ENCODE results near the gene PPAT. TPM values are rescaled to one million over a fixed set of nuclear protein-coding genes. Genes with fewer than 3 reads are reported as not detected.

PPAT gene
- total RNA-seq, 3 donors from 2014 or later (not counting 1 experiment from before 2014, with no cell fraction given), result 4.3 to 8.9 (median 6.2) TPM

DNA sequence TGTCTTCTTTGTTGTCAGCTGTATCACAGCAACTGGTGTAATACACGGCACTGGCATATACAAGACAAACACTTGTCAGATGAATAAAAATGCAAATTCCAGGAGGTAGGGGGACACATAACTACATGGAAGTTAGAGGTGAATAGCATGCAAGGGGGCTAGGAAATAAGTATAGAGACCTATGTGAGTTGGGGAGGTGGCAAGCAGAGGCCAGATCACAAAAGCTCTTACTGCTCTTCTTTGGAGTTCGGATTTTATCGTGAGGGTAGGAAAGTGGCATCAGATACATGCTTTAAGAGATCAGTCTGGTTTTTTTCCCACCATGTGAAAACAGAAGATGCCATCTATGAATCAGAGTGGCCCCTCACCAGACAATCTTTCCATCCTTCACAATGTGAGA is 29.2 kb upstream of the PPAT start:
- H3K9me3 Mint-ChIP-seq, result no peaks in the 10 kb centered on the region
- Histone ChIP-seq H3K36me3 (ENCODE audit: control insufficient read depth, insufficient read depth, low read length) (peaks cover 20% of the 10 kb centered on the region), H3K27me3 (ENCODE audit: control insufficient read depth, insufficient read depth, low read length) (no peaks in the 10 kb centered on the region), H3K4me3 (ENCODE audit: low read length) (no peak overlapping the region), H3K4me1 (ENCODE audit: control insufficient read depth, insufficient read depth, low read length) (peaks cover 16% of the 10 kb centered on the region), H3K27ac (ENCODE audit: low read length) (no peak overlapping the region), H3K9me3 (ENCODE audit: control insufficient read depth, insufficient read depth, low read length) (no peaks in the 10 kb centered on the region)
- H3K27ac Mint-ChIP-seq, result peak overlapping the region in 1 of 2 donors; percentile 19
- WGBS (ENCODE audit: insufficient coverage), result 94% methylated on average over 3 of the region's 3 CpGs
- H3K4me3 Mint-ChIP-seq, result peak overlapping the region; percentile 29
- H3K4me1 Mint-ChIP-seq, result peaks cover 50 to 57% of the 10 kb centered on the region in 2 donors
- TF ChIP-seq, protein P1, sequence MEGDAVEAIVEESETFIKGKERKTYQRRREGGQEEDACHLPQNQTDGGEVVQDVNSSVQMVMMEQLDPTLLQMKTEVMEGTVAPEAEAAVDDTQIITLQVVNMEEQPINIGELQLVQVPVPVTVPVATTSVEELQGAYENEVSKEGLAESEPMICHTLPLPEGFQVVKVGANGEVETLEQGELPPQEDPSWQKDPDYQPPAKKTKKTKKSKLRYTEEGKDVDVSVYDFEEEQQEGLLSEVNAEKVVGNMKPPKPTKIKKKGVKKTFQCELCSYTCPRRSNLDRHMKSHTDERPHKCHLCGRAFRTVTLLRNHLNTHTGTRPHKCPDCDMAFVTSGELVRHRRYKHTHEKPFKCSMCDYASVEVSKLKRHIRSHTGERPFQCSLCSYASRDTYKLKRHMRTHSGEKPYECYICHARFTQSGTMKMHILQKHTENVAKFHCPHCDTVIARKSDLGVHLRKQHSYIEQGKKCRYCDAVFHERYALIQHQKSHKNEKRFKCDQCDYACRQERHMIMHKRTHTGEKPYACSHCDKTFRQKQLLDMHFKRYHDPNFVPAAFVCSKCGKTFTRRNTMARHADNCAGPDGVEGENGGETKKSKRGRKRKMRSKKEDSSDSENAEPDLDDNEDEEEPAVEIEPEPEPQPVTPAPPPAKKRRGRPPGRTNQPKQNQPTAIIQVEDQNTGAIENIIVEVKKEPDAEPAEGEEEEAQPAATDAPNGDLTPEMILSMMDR (IDR thresholded peaks at IDR 0.05), result no peak
- H3K36me3 Mint-ChIP-seq, result peaks cover 10% of the 10 kb centered on the region
- no peaks in the 10 kb centered on the region for H3K27me3 Mint-ChIP-seq (ENCODE audit: low read depth in 2 of 2)
- intact Hi-C loops (cut with micrococcal nuclease), result no loop called here
- DNase-seq (no peak), ATAC-seq (no peak)

GRCh38 chr4:56463711-56464110 is 28.3 kb upstream of the PPAT start:
- H3K4me3 Mint-ChIP-seq, result no peak overlapping the region
- no peaks in the 10 kb centered on the region for H3K9me3 Mint-ChIP-seq
- TF ChIP-seq, protein P1 (IDR thresholded peaks at IDR 0.05), result no peak
- WGBS (ENCODE audit: insufficient coverage), result 95% methylated on average over 5 of the region's 5 CpGs
- Histone ChIP-seq H3K4me1 (ENCODE audit: control insufficient read depth, insufficient read depth, low read length) (peaks cover 16% of the 10 kb centered on the region), H3K4me3 (ENCODE audit: low read length) (no peak overlapping the region), H3K9me3 (ENCODE audit: control insufficient read depth, insufficient read depth, low read length) (no peaks in the 10 kb centered on the region), H3K36me3 (ENCODE audit: control insufficient read depth, insufficient read depth, low read length) (peaks cover 21% of the 10 kb centered on the region), H3K27me3 (ENCODE audit: control insufficient read depth, insufficient read depth, low read length) (no peaks in the 10 kb centered on the region), H3K27ac (ENCODE audit: low read length) (no peak overlapping the region)
- peaks cover 41 to 50% of the 10 kb centered on the region in 2 donors for H3K4me1 Mint-ChIP-seq
- intact Hi-C loops (cut with micrococcal nuclease), result no loop called here
- H3K36me3 Mint-ChIP-seq, result peaks cover 10% of the 10 kb centered on the region
- DNase-seq (no peak), ATAC-seq (no peak)
- H3K27me3 Mint-ChIP-seq (ENCODE audit: low read depth in 2 of 2), result no peaks in the 10 kb centered on the region
- no peak overlapping the region for H3K27ac Mint-ChIP-seq

DNA sequence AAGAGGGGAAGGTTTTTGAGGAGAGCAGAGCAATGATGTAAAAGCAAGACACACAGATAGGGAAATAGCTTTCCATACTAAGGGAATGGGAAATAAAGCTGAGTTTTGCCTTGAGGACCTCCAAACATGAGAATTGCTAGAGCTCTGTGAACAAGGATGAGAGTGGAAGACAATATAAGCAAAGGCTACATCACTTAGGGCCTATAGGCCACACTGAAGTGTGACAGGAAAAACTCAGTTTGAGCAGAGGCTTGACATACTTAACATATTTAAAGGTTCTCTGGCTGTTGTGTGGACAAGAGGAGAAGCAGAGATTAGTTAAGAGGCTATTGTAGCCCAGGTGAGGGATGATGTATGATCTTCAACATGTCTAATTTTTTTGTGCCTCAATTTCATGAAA is 26.7 kb upstream of the PPAT start:
- peaks cover 24% of the 10 kb centered on the region for H3K36me3 ChIP-seq (ENCODE audit: control insufficient read depth, insufficient read depth, low read length)
- no peak overlapping the region for H3K4me3 ChIP-seq (ENCODE audit: low read length)
- H3K4me1 ChIP-seq (ENCODE audit: control insufficient read depth, insufficient read depth, low read length), result peaks cover 16% of the 10 kb centered on the region
- intact Hi-C loops (cut with micrococcal nuclease), result no loop called here
- no peaks in the 10 kb centered on the region for H3K27me3 Mint-ChIP-seq (ENCODE audit: low read depth in 2 of 2)
- DNase-seq (no peak), ATAC-seq (no peak)
- no peak overlapping the region for H3K27ac Mint-ChIP-seq
- H3K9me3 Mint-ChIP-seq, result no peaks in the 10 kb centered on the region
- H3K4me3 Mint-ChIP-seq, result no peak overlapping the region
- TF ChIP-seq, protein P1 (IDR thresholded peaks at IDR 0.05), result no peak
- no peak overlapping the region for H3K27ac ChIP-seq (ENCODE audit: low read length)
- H3K36me3 Mint-ChIP-seq, result peaks cover 10% of the 10 kb centered on the region
- peaks cover 28 to 36% of the 10 kb centered on the region in 2 donors for H3K4me1 Mint-ChIP-seq
- H3K27me3 ChIP-seq (ENCODE audit: control insufficient read depth, insufficient read depth, low read length), result no peaks in the 10 kb centered on the region
- H3K9me3 ChIP-seq (ENCODE audit: control insufficient read depth, insufficient read depth, low read length), result no peaks in the 10 kb centered on the region

GRCh38 chr4:56460085-56460484 is 24.7 kb upstream of the PPAT start:
- Mint-ChIP-seq H3K36me3 (peaks cover 10% of the 10 kb centered on the region), H3K27ac (no peak overlapping the region), H3K4me3 (no peak overlapping the region), H3K4me1 (peaks cover 9 to 18% of the 10 kb centered on the region in 2 donors), H3K9me3 (no peaks in the 10 kb centered on the region), H3K27me3 (ENCODE audit: low read depth in 2 of 2) (no peaks in the 10 kb centered on the region)
- Histone ChIP-seq H3K27ac (ENCODE audit: low read length) (no peak overlapping the region), H3K27me3 (ENCODE audit: control insufficient read depth, insufficient read depth, low read length) (no peaks in the 10 kb centered on the region), H3K4me3 (ENCODE audit: low read length) (no peak overlapping the region), H3K4me1 (ENCODE audit: control insufficient read depth, insufficient read depth, low read length) (no peaks in the 10 kb centered on the region), H3K36me3 (ENCODE audit: control insufficient read depth, insufficient read depth, low read length) (peaks cover 28% of the 10 kb centered on the region), H3K9me3 (ENCODE audit: control insufficient read depth, insufficient read depth, low read length) (no peaks in the 10 kb centered on the region)
- DNase-seq (no peak), ATAC-seq (no peak)
- intact Hi-C loops (cut with micrococcal nuclease), result no loop called here
- WGBS (ENCODE audit: insufficient coverage), result 93% methylated on average over 3 of the region's 3 CpGs
- TF ChIP-seq, protein P1 (IDR thresholded peaks at IDR 0.05), result no peak

All from natural killer cell (primary cell).